NB4 (cell line): Measurements from ENCODE around the gene PLEKHD1.

ENCODE experiments used
- DNase-seq: peaks from one replicate; pipeline ENCODE4 v3.0.0; 2010; ENCODE audit warnings: low read depth
- H3K4me3 ChIP-seq: one replicate; pipeline ENCODE4 v1.5.1; 2011; ENCODE audit warnings: mild to moderate bottlenecking, low read depth, low read length, moderate library complexity
- MYC ChIP-seq: IDR thresholded peaks from 2 replicates; pipeline ENCODE4 v1.6.1; 2011; ENCODE audit warnings: low read depth, low read length
- POLR2A ChIP-seq: IDR thresholded peaks from 2 replicates; pipeline ENCODE4 v1.6.1; 2011; ENCODE audit warnings: mild to moderate bottlenecking; ENCODE audit not compliant: insufficient read length; ENCODE audit errors: extremely low read depth
- TF ChIP-seq, protein P1 (sequence below): IDR thresholded peaks from one replicate; pipeline ENCODE4 v1.5.1; 2012; ENCODE audit warnings: low read depth, low read length
- TF ChIP-seq, protein P2 (sequence below): IDR thresholded peaks from 2 replicates; pipeline ENCODE4 v1.6.1; 2011; ENCODE audit warnings: low read depth, low read length

PLEKHD1 gene

GRCh38 chr14:69501423-69501838, 16.9 kb downstream of the PLEKHD1 start:
- TF ChIP-seq, protein P1, sequence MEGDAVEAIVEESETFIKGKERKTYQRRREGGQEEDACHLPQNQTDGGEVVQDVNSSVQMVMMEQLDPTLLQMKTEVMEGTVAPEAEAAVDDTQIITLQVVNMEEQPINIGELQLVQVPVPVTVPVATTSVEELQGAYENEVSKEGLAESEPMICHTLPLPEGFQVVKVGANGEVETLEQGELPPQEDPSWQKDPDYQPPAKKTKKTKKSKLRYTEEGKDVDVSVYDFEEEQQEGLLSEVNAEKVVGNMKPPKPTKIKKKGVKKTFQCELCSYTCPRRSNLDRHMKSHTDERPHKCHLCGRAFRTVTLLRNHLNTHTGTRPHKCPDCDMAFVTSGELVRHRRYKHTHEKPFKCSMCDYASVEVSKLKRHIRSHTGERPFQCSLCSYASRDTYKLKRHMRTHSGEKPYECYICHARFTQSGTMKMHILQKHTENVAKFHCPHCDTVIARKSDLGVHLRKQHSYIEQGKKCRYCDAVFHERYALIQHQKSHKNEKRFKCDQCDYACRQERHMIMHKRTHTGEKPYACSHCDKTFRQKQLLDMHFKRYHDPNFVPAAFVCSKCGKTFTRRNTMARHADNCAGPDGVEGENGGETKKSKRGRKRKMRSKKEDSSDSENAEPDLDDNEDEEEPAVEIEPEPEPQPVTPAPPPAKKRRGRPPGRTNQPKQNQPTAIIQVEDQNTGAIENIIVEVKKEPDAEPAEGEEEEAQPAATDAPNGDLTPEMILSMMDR, result no peak
- TF ChIP-seq MYC, result no peak
- DNase-seq, result no peak

DNA sequence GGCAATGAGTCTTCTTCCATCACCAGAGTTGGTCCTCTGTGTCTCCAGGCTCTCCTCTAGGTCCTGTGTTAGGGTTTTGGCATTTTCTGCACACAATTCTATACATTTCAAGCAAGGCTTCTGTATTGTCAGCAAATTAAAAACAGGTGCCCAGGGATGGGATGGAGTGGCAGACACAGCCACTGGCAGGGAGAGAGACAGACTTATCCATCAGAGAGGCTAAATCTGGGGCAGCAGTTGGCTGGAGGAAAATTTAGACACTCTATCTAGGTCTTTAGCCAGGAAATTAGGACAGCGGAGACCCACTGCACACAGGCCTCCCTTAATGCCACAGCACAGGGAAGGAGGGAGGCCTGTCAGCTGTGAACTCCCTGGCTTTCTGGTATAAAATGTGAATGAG, 20.2 kb downstream of the PLEKHD1 start:
- TF ChIP-seq, protein P1, result no peak
- TF ChIP-seq POLR2A, result no peak
- no peak for TF ChIP-seq MYC
- TF ChIP-seq, protein P2, sequence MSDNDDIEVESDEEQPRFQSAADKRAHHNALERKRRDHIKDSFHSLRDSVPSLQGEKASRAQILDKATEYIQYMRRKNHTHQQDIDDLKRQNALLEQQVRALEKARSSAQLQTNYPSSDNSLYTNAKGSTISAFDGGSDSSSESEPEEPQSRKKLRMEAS, result no peak
- DNase-seq, result no peak
- H3K4me3 ChIP-seq, result no peak overlapping the region

More at GRCh38 chr14:69501423-69501838, 16.9 kb downstream of the PLEKHD1 start:
- H3K4me3 ChIP-seq, result no peak overlapping the region

- H3K4me3 ChIP-seq, result no peak overlapping the region
- DNase-seq, result no peak
- no peak for TF ChIP-seq MYC
- TF ChIP-seq, protein P1, result no peak
- TF ChIP-seq, protein P2, result no peak
- no peak for TF ChIP-seq POLR2A
These were observed 21.1 kb downstream of the PLEKHD1 start for GRCh38 chr14:69505338-69506240.

GRCh38 chr14:69506241-69506595, 21.7 kb downstream of the PLEKHD1 start:
- H3K4me3 ChIP-seq, result no peak overlapping the region
- no peak for DNase-seq
- no peak for TF ChIP-seq POLR2A
- TF ChIP-seq MYC, result no peak
- TF ChIP-seq, protein P1, result no peak
- TF ChIP-seq, protein P2, result no peak

GRCh38 chr14:69518289-69519101, 34.0 kb downstream of the PLEKHD1 start:
- H3K4me3 ChIP-seq, result no peak overlapping the region
- TF ChIP-seq, protein P1, result no peak
- TF ChIP-seq MYC (no peak), POLR2A (no peak)
- no peak for DNase-seq
